Jurkat, Clone E6-1 (cell line): ENCODE measurements around the gene PKD1L1.

Experiments used
- DNase-seq: peaks from one replicate; pipeline ENCODE4 v3.0.0-alpha.2; 2011; ENCODE audit warnings: low read depth, low spot score
- H3K4me3 ChIP-seq: 2 replicates; pipeline ENCODE4 v1.5.1; 2011; ENCODE audit warnings: mild to moderate bottlenecking, low read length, control low read depth, moderate library complexity

PKD1L1 gene

DNA sequence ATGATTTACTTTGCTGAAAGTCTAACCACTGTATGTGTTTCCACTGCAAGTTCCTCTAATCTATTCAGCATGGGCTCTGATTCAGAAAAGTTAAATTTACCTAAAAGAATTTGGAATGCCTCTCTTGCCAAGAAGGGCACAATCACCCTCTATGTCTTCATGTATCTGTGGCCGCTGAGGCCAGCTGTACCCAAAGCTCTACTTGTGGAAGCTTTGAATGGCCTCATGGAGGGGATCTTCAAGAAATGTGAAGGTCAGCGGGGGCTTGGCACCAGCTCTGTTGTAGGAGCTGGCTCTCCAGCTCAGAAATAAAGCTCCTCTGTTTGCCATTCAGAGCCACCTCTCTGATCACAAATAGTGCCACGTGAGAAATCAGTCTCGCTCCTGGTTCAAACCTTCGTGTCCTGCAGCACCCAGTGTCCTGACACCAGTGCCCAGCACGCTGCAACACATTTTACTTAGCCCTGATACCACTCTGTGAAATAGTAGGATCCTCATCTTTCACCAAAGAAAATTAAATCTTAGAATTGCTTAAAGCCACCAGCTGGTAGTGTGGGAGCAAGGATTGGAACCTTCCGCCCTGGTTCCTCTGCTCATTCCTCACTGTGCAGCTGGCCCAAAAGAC, 61.1 kb downstream of the PKD1L1 start:
- H3K4me3 ChIP-seq, result no peak overlapping the region
- no peak for DNase-seq

DNA sequence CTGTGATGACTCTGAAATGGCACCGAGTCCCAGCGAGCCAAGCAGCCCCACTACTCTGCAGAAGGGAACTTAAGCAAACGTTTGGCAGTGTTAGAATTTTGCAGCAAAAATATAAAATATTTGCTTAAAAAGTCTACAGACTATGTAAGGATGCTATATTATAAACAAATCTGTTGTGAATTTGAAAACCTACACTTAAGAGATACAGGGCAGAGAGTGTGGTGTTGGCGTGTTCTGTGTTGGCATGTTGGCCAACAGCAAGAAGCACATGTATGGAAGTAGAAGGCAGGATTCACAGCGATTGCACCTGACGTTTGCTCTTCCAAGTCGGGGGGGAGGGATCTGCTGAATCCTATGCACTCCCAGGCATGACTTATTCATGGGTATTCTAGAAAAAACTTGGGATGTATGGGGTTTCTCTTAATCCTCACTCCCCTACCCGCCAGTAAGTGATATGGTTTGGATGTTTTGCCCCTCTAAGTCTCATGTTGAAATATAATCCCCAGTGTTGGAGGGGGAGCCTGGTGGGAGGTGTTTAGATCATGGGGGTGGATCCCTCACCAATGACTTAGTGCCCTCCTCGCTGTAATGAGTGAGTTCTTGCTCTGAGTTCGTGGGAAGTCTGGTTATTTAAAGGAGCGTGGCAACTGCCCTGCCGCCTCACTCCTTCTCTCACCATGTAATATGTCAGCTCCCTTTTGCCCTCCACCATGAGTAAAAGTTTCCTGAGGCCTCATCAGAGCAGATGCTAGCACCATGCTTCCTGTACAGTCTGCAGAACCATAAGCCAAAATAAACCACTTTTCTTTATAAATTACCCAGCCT, 62.1 kb downstream of the PKD1L1 start:
- no peak overlapping the region for H3K4me3 ChIP-seq
- no peak for DNase-seq

DNA sequence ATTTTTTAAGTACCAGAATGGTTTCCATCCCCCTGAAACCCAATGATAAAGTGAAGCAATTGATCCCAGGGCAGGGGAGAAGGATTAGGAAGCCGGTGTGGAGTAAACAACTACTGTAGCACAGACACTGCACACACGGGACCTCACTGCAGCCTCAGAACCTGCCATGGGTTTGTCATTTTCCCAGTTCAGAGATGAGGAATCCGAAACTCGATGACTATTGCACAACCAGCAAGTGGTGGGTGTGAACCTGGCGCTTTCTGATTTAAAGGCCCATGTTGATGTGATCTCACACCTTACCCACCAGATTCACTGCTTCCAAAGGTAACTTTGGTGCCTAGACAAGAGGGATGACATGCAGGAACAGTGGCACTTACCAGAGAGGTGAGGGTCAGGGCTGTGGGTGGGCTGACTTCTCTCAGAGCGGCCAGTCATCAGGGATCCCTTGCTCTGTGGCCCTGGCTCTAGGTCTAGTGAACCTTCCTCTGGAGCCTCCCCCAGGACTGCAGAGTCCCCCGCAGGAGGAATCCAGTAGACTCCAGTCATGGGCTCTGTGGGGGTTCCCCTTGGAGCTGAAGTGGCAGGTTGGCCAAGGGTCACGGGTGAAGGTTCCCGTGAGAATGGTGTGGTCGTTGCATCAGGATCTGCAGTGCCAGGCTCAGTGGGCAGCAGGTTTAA, 62.8 kb downstream of the PKD1L1 start:
- H3K4me3 ChIP-seq, result no peak overlapping the region
- DNase-seq, result no peak

- no peak overlapping the region for H3K4me3 ChIP-seq
- no peak for DNase-seq
Observed at GRCh38 chr7:47884675-47885074, 63.6 kb downstream of the PKD1L1 start.

GRCh38 chr7:47882635-47883034, 65.6 kb downstream of the PKD1L1 start:
- no peak overlapping the region for H3K4me3 ChIP-seq
- DNase-seq, result no peak

DNA sequence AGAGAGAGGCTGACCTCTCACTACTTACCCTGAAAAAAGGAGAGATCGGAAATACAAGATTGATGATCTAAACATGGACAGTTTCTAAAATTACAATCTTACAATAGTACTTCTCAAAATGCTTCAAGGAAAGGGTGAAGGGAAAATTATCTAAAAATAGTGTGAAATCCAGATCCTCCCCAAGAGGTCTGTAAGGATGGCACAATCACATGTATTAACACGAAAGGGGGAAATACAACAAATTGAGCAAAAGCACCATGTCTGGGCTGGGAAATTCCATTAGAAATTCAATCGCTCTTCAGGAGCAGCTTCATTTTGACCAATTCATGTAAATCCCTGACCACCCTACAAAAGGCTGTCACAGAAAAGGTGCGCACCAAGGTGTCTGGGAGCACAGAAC, 67.0 kb downstream of the PKD1L1 start:
- DNase-seq, result no peak
- no peak overlapping the region for H3K4me3 ChIP-seq

- no peak overlapping the region for H3K4me3 ChIP-seq
- no peak for DNase-seq
Observed at GRCh38 chr7:47878662-47879061, 69.6 kb downstream of the PKD1L1 start.

- H3K4me3 ChIP-seq, result no peak overlapping the region
- DNase-seq, result no peak
Observed at GRCh38 chr7:47877336-47877735, 70.9 kb downstream of the PKD1L1 start.

DNA sequence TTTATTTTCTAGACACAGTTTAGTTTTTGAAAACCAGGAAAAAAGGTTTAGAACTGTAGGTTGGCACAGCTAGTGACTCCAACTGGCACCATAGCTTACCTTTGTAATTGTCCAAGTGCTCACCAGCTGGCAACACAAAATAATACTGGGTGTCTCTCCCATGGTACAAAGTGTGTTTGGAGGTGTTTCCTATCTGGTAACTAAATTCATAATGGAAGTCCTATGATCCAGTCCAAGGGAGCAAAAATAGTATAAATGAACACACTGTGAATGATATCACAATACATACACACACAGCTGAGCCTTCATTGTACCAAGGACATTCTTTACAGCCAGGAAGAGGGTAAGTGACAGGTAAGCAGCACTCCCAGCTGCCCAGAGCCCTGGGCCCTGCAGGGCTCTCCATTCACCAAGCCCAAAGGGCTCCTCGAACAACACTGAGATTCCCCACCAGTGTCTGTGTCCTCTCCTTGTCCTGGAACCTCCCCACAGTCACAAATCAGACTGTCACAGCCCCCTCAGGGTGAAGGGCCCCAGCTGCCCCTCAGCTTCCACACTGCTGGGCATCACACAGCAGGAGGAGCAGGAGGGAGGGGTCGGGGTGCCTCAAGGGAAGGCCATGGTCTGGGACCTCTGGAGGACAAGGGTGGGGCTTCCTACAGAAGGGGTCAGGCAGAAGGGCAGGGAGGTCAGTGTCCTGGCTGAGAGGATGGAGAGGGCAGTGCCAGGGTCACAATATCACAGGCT, 72.1 kb downstream of the PKD1L1 start:
- H3K4me3 ChIP-seq, result no peak overlapping the region
- DNase-seq, result no peak

GRCh38 chr7:47875406-47875805, 72.9 kb downstream of the PKD1L1 start:
- no peak overlapping the region for H3K4me3 ChIP-seq
- DNase-seq, result no peak

- DNase-seq, result no peak
- H3K4me3 ChIP-seq, result no peak overlapping the region
Observed at GRCh38 chr7:47873762-47874161, 74.5 kb downstream of the PKD1L1 start.

DNA sequence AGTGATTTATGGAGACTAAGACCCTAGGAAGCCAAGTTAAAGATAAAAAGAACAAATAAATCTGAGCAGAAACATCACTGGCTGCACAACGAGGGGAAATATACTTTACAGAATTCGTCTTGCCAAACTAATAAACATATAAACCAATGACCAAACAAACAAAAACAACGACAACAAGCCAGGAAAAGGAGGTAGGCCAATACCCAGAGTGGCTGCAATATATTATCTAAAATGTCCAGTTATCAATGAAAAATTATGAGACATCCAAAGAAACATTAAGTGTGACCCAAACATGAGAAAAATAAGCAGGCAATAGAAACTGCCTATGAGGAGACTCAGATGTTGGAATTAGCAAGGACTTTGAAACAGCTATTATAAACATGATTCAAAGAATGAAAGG, 81.0 kb downstream of the PKD1L1 start:
- no peak for DNase-seq
- no peak overlapping the region for H3K4me3 ChIP-seq

DNA sequence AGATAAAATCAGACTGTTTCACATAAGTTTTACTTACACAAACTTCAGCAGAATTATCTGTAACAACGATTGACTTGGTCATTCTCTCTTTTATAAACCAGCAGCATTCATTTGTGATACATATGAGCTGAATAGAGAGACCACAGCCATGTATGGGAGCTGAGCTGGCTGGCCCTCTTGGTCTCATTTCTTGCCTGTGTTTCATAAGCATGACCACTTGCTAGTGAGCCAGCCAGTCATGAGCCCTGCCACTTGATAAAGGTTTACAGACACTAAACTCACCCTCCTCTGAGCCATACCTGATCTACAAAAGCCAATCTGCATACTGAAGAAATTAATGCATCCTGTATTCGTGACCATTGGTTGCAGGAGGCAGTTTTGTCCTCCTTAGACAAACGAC, 82.1 kb downstream of the PKD1L1 start:
- no peak overlapping the region for H3K4me3 ChIP-seq
- DNase-seq, result no peak

- no peak for DNase-seq
- no peak overlapping the region for H3K4me3 ChIP-seq
Observed at GRCh38 chr7:47852330-47853245, 95.7 kb downstream of the PKD1L1 start.

- H3K4me3 ChIP-seq, result no peak overlapping the region
- DNase-seq, result no peak
Observed at GRCh38 chr7:47847207-47847606, 101.1 kb downstream of the PKD1L1 start.

DNA sequence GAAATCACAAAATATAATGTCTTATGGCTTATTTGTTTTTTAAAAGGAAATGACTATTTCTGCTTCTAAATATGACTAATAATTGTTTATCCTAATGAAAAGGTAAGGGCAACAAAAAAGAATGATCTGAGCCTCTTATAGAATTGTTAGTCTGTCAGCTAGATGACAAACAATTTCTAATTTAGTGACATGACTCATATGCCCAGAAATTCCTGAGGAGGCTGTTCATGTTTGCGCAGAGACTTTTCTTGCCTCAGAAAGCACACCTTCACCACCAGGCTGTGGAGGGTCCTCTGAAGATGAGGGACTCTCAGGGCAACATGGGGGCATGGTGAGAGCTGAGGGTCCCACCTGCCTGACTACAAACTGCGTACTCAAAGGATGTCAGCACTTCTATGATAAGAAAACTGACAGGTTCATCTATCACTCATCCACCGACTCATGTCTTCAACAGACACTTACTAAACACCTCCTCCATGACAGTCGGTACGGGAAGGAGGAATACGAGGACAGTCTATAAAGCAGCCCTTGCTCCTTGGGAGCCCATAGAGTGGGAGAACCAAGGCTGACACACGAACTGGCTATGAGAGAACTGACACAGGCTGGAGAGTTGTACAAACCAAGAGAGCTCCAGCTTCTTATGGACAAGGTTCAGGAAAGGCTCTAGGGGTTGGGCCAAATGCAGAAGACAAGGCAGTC, 102.0 kb downstream of the PKD1L1 start:
- DNase-seq, result no peak
- H3K4me3 ChIP-seq, result no peak overlapping the region

DNA sequence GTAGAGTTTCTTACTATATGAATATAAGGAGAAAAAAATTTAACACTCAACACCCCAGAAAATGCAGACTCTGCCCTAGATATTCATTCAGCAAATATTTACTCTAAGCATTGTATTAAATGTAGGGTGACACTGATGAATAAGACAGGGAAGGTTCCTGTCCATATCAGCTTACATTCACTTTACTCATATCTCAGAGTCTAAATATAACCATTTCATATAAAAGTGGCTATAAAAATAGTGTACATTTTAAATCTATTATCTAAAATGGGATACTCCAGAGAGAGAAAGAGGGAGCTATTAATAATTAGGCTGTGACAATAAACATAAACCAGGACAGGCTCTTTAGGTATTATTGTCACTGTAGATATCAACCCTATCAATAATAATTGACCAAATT, 104.0 kb downstream of the PKD1L1 start:
- no peak overlapping the region for H3K4me3 ChIP-seq
- DNase-seq, result no peak

GRCh38 chr7:47843291-47843690, 105.0 kb downstream of the PKD1L1 start:
- no peak for DNase-seq
- no peak overlapping the region for H3K4me3 ChIP-seq
